Fibroblast of pulmonary artery (primary cell): ENCODE results near the gene MLKL.
"Not testable (repeated sequence)": the region's sequence is repeated elsewhere in the genome, so short reads cannot be mapped to it uniquely, and the experiment has no call there.

Source experiments
- DNase-seq: peaks from one replicate; pipeline ENCODE4 v3.0.0-alpha.2; 2010; ENCODE audit warnings: low read depth
- H3K4me3 ChIP-seq: replicated peaks from 2 replicates; pipeline ENCODE4 v1.5.1; 2011; ENCODE audit warnings: low read depth, mild to moderate bottlenecking, control low read depth, low read length, moderate library complexity
- CTCF ChIP-seq: IDR thresholded peaks from 2 replicates; pipeline ENCODE4 v1.5.1; 2011; ENCODE audit warnings: mild to moderate bottlenecking, control low read depth, low read length, inconsistent platforms; ENCODE audit errors: missing control alignments

Gene MLKL

GRCh38 chr16:74666010-74666421 lies 34.6 kb downstream of the MLKL start:
- DNase-seq = no peak
- peak overlapping the region; percentile 92 for H3K4me3 ChIP-seq
- TF ChIP-seq CTCF = no peak

GRCh38 chr16:74661064-74661463 lies 39.6 kb downstream of the MLKL start:
- no peak for DNase-seq
- TF ChIP-seq CTCF = no peak
- no peak overlapping the region for H3K4me3 ChIP-seq

- no peak for DNase-seq
- no peak for TF ChIP-seq CTCF
- H3K4me3 ChIP-seq = no peak overlapping the region
These were observed 40.3 kb downstream of the MLKL start for GRCh38 chr16:74660383-74660782.

- no peak overlapping the region for H3K4me3 ChIP-seq
- no peak for DNase-seq
- TF ChIP-seq CTCF = no peak
These were observed 41.6 kb downstream of the MLKL start for GRCh38 chr16:74659041-74659440.

GRCh38 chr16:74657870-74658642 lies 42.6 kb downstream of the MLKL start:
- no peak for DNase-seq
- no peak overlapping the region for H3K4me3 ChIP-seq
- TF ChIP-seq CTCF = no peak

GRCh38 chr16:74654536-74655050 lies 46.1 kb downstream of the MLKL start:
- no peak for DNase-seq
- no peak overlapping the region for H3K4me3 ChIP-seq
- no peak for TF ChIP-seq CTCF

- not testable (repeated sequence) for H3K4me3 ChIP-seq
- DNase-seq = peak; percentile 13
These were observed 47.8 kb downstream of the MLKL start for GRCh38 chr16:74652883-74653282.
